ENCODE results near the gene XPO6.
A peak's percentile ranks its signal among the peaks of the same experiment; 100 is the strongest.

Gene XPO6

GRCh38 chr16:28171816-28172215 lies 39.9 kb downstream of the XPO6 start:
- no peak overlapping the region for H3K4me3 ChIP-seq (ENCODE audit: control insufficient read depth, low read depth, low read length)
- DNase-seq (ENCODE audit: low read depth): no peak
- TF ChIP-seq, protein P1, sequence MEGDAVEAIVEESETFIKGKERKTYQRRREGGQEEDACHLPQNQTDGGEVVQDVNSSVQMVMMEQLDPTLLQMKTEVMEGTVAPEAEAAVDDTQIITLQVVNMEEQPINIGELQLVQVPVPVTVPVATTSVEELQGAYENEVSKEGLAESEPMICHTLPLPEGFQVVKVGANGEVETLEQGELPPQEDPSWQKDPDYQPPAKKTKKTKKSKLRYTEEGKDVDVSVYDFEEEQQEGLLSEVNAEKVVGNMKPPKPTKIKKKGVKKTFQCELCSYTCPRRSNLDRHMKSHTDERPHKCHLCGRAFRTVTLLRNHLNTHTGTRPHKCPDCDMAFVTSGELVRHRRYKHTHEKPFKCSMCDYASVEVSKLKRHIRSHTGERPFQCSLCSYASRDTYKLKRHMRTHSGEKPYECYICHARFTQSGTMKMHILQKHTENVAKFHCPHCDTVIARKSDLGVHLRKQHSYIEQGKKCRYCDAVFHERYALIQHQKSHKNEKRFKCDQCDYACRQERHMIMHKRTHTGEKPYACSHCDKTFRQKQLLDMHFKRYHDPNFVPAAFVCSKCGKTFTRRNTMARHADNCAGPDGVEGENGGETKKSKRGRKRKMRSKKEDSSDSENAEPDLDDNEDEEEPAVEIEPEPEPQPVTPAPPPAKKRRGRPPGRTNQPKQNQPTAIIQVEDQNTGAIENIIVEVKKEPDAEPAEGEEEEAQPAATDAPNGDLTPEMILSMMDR (conservative IDR thresholded peaks at IDR 0.05; ENCODE audit: control insufficient read depth, insufficient read depth, low read depth, low read length): no peak

GRCh38 chr16:28168991-28169554 lies 42.7 kb downstream of the XPO6 start:
- DNase-seq (ENCODE audit: low read depth): no peak
- TF ChIP-seq, protein P1 (conservative IDR thresholded peaks at IDR 0.05; ENCODE audit: control insufficient read depth, insufficient read depth, low read depth, low read length): no peak
- H3K4me3 ChIP-seq (ENCODE audit: control insufficient read depth, low read depth, low read length): no peak overlapping the region

DNA sequence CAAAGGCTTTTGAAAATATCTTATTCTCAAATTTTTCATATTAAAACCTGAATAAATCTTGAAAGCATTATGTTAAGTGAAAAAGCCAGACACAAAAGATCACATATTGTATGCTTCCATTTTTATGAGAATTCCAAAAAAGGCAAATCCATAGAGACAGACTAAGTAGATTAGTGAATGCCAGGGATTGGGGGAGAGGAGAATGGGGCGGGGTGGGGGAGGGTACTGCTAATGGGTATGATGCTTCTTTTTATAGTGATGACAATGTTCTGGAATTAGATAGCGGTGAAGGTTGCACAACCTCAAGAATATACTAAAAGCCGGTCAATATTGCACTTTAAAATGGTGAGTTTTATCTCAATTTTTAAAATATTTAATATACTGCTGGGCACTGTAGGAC lies 44.0 kb downstream of the XPO6 start:
- no peak overlapping the region for H3K4me3 ChIP-seq (ENCODE audit: control insufficient read depth, low read depth, low read length)
- DNase-seq (ENCODE audit: low read depth): no peak
- TF ChIP-seq, protein P1 (conservative IDR thresholded peaks at IDR 0.05; ENCODE audit: control insufficient read depth, insufficient read depth, low read depth, low read length): no peak

DNA sequence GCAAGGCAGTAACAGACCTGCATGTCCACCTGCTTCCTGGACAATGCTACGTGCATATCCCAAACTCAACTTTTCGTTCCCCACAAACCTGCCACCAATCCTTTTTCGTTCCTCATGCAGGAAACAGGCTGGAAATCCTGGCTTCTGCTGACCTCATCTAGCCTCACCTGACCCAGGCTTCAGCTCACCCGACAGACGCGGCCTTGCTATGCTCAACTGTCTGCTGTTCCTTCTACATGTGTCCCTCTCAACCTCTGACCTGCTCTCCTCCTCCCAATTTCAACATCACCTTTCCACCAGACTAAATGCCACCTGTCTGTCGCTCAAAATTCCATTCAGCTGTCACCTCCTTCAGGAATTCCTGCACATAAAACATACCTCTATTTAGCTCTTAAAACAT lies 44.5 kb downstream of the XPO6 start:
- H3K4me3 ChIP-seq (ENCODE audit: control insufficient read depth, low read depth, low read length): no peak overlapping the region

GRCh38 chr16:28166394-28167208 lies 45.2 kb downstream of the XPO6 start:
- peak; percentile 73 for DNase-seq (ENCODE audit: low read depth)
- TF ChIP-seq, protein P1 (conservative IDR thresholded peaks at IDR 0.05; ENCODE audit: control insufficient read depth, insufficient read depth, low read depth, low read length): no peak
- no peak overlapping the region for H3K4me3 ChIP-seq (ENCODE audit: control insufficient read depth, low read depth, low read length)

More for the DNA sequence above, 44.5 kb downstream of the XPO6 start:
- no peak for DNase-seq (ENCODE audit: low read depth)
- TF ChIP-seq, protein P1 (conservative IDR thresholded peaks at IDR 0.05; ENCODE audit: control insufficient read depth, insufficient read depth, low read depth, low read length): no peak

DNA sequence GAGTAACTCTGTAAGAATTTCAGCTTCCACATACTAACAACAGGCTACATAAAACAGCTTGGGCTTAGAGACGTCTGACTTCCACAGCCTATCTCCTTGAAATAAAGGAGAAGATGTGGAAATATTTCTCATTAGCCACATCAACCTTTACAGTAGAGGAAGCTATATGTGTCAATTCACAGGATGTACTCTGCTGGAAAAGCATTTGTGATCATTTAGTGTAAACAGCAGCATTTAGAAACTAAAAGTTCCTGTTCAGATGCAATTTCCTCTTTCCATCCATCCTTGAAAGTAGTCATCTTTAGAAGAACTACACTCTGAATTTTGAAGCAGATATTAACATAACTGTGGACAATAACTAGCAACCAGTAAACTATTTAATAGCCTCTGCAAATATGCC lies 46.2 kb downstream of the XPO6 start:
- no peak for DNase-seq (ENCODE audit: low read depth)
- TF ChIP-seq, protein P1 (conservative IDR thresholded peaks at IDR 0.05; ENCODE audit: control insufficient read depth, insufficient read depth, low read depth, low read length): no peak

More for the DNA sequence above, 46.2 kb downstream of the XPO6 start:
- H3K4me3 ChIP-seq (ENCODE audit: control insufficient read depth, low read depth, low read length): no peak overlapping the region
